Liver (tissue), 9 donors: ENCODE results near the gene DNMBP. TPM values are rescaled to one million over a fixed set of nuclear protein-coding genes. Genes with fewer than 3 reads are reported as not detected.

Experiments
- DNase-seq: peaks from one replicate; pipeline ENCODE4 v3.0.0-alpha.2; 2017; ENCODE audit warnings: low spot score
- H3K27ac ChIP-seq, 2 donors: one replicate each; pipeline ENCODE4 v1.7.0; 2013; ENCODE audit warnings: inconsistent platforms in 2 of 2, low read length in 2 of 2, control low read depth in 1 of 2, low read depth in 1 of 2, mild to moderate bottlenecking in 1 of 2
- H3K27me3 ChIP-seq, 4 donors: one replicate each; pipeline versions ENCODE4 v1.6.1 to v1.7.0; 2013; ENCODE audit warnings: low read length in 3 of 4, inconsistent platforms in 1 of 4, mild to moderate bottlenecking in 1 of 4, moderate library complexity in 1 of 4; ENCODE audit not compliant: control insufficient read depth in 4 of 4, insufficient read depth in 4 of 4
- H3K36me3 ChIP-seq, 4 donors: one replicate each; pipeline versions ENCODE4 v1.6.1 to v1.7.0; 2013; ENCODE audit warnings: low read length in 3 of 4, mild to moderate bottlenecking in 3 of 4, low read depth in 1 of 4, moderate library complexity in 1 of 4; ENCODE audit not compliant: control insufficient read depth in 4 of 4, insufficient read depth in 3 of 4
- H3K4me1 ChIP-seq, 4 donors: one replicate each; pipeline versions ENCODE4 v1.6.1 to v1.7.0; 2013; ENCODE audit warnings: low read length in 3 of 4, mild to moderate bottlenecking in 3 of 4, moderate library complexity in 1 of 4; ENCODE audit not compliant: control insufficient read depth in 4 of 4, insufficient read depth in 4 of 4
- H3K4me3 ChIP-seq, 3 donors: one replicate each; pipeline versions ENCODE4 v1.6.1 to v1.7.0; 2013; ENCODE audit warnings: low read length in 3 of 3, control low read depth in 1 of 3, low read depth in 1 of 3, mild to moderate bottlenecking in 1 of 3
- H3K9ac ChIP-seq, 2 donors: one replicate each; pipeline ENCODE4 v1.7.0; 2013; ENCODE audit warnings: low read length in 2 of 2, mild to moderate bottlenecking in 2 of 2, moderate library complexity in 2 of 2, control low read depth in 1 of 2, low read depth in 1 of 2
- H3K9me3 ChIP-seq, 4 donors: one replicate each; pipeline versions ENCODE4 v1.6.1 to v1.7.0; 2013; ENCODE audit warnings: low read length in 3 of 4; ENCODE audit not compliant: control insufficient read depth in 4 of 4
- EGR1 ChIP-seq, 2 donors: IDR thresholded peaks; 2 replicates each; pipeline ENCODE4 v1.6.1; 2016 to 2018; ENCODE audit warnings: antibody characterized with exemption in 2 of 2, low read depth in 2 of 2
- FOXA1 ChIP-seq: IDR thresholded peaks from 2 replicates; pipeline ENCODE4 v1.6.1; 2016; ENCODE audit warnings: antibody characterized with exemption
- GABPA ChIP-seq, 2 donors: IDR thresholded peaks in 1 of 2; conservative IDR thresholded peaks in 1 of 2; 2 replicates each; pipeline ENCODE4 v1.6.1; 2016; ENCODE audit warnings: antibody characterized with exemption in 2 of 2, mild to moderate bottlenecking in 1 of 2, moderate library complexity in 1 of 2
- HNF4G ChIP-seq: IDR thresholded peaks from 2 replicates; pipeline ENCODE4 v1.6.1; 2016; ENCODE audit warnings: antibody characterized with exemption
- JUND ChIP-seq, 2 donors: IDR thresholded peaks; 2 replicates each; pipeline ENCODE4 v1.6.1; 2016; ENCODE audit warnings: antibody characterized with exemption in 2 of 2
- NR2F2 ChIP-seq: IDR thresholded peaks from 2 replicates; pipeline ENCODE4 v1.6.1; 2016; ENCODE audit warnings: antibody characterized with exemption
- RAD21 ChIP-seq, 2 donors: IDR thresholded peaks; 2 replicates each; pipeline ENCODE4 v1.6.1; 2016; ENCODE audit warnings: antibody characterized with exemption in 2 of 2, mild to moderate bottlenecking in 2 of 2
- RXRA ChIP-seq, 2 donors: IDR thresholded peaks; 2 replicates each; pipeline ENCODE4 v1.6.1; 2017 to 2018; ENCODE audit warnings: antibody characterized with exemption in 2 of 2, mild to moderate bottlenecking in 1 of 2
- SP1 ChIP-seq: IDR thresholded peaks from 2 replicates; pipeline ENCODE4 v1.6.1; 2018; ENCODE audit warnings: antibody characterized with exemption, mild to moderate bottlenecking
- TAF1 ChIP-seq: conservative IDR thresholded peaks from 2 replicates; pipeline ENCODE4 v1.6.1; 2016; ENCODE audit warnings: antibody characterized with exemption, mild to moderate bottlenecking
- YY1 ChIP-seq: IDR thresholded peaks from 2 replicates; pipeline ENCODE4 v1.6.1; 2016; ENCODE audit warnings: antibody characterized with exemption, mild to moderate bottlenecking
- WGBS: extraction: QIAGEN DNeasy Blood & Tissue Kit; methylation state at CpG from one replicate; pipeline ENCODE4 v1.1.7; 2013; 5-methylcytosine and 5-hydroxymethylcytosine counted together
- polyA plus RNA-seq, 2 donors: library from polyadenylated mRNA; stranded (reverse) in 1 of 2; unstranded in 1 of 2; fragments of 200-250 nt in 1 of 2; fragments of >200 nt in 1 of 2; fragmentation: Nextera tagmentation in 1 of 2; extraction: Ambion mirVana in 1 of 2; gene quantifications; one replicate each; pipeline versions ENCODE4 v1.2.1 to v1.2.3, GENCODE V29; 2013 to 2015
- total RNA-seq, 2 donors: library from RNA; depleted of rRNA; stranded (reverse); fragments of >200 nt; gene quantifications; one replicate each; pipeline ENCODE4 v1.2.3, GENCODE V29; 2014
- TF ChIP-seq, protein P1 (sequence below): IDR thresholded peaks from 2 replicates; pipeline ENCODE4 v1.6.1; 2016; ENCODE audit warnings: antibody characterized with exemption
- TF ChIP-seq, protein P2 (sequence below): IDR thresholded peaks from 2 replicates; pipeline ENCODE4 v1.6.1; 2016; ENCODE audit warnings: antibody characterized with exemption
- TF ChIP-seq, protein P3 (sequence below): fragments of 150-350 bp; IDR thresholded peaks from 2 replicates; pipeline ENCODE4 v1.5.1; 2017; ENCODE audit warnings: improper control_type of control experiment, low read depth, low read length; ENCODE audit not compliant: missing input control
- TF ChIP-seq, protein P4 (sequence below): IDR thresholded peaks from 2 replicates; pipeline ENCODE4 v1.6.1; 2016; ENCODE audit warnings: antibody characterized with exemption
- TF ChIP-seq, protein P5 (sequence below): IDR thresholded peaks from 2 replicates; pipeline ENCODE4 v1.6.1; 2016; ENCODE audit warnings: antibody characterized with exemption, mild to moderate bottlenecking
- donor health status: healthy.
- donor health status: healthy.
- donor health status: healthy.
- donor health status: healthy.
- donor health status: healthy.

The DNMBP gene
- total and polyA plus RNA-seq, 4 donors = 3.8 to 12.6 (median 5.3) TPM

DNA sequence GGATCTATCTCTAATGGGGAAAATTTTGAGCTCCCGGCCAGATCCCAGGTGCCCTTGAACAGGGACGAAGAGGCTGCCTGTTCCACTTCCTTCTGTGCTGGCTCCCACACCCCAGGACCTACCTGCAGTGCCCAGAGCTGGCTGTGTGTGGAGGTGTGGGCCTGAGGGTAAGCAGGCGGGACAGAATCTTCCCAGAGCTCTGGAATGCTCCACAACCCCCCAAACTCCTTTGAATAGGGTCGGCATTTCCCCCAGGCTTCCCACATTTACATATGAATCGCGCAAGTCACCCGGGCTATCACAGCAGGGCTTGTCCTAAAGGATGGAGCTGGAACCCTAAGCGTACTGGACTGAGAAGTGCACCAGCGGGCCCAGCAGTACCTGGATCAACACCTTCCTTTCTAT lies 95.9 kb downstream of the DNMBP start:
- no peak overlapping the region for H3K9ac ChIP-seq
- TF ChIP-seq EGR1 (IDR thresholded peaks at IDR 0.05; ENCODE audit: low read depth in 2 of 2) = no peak
- TF ChIP-seq, protein P1, sequence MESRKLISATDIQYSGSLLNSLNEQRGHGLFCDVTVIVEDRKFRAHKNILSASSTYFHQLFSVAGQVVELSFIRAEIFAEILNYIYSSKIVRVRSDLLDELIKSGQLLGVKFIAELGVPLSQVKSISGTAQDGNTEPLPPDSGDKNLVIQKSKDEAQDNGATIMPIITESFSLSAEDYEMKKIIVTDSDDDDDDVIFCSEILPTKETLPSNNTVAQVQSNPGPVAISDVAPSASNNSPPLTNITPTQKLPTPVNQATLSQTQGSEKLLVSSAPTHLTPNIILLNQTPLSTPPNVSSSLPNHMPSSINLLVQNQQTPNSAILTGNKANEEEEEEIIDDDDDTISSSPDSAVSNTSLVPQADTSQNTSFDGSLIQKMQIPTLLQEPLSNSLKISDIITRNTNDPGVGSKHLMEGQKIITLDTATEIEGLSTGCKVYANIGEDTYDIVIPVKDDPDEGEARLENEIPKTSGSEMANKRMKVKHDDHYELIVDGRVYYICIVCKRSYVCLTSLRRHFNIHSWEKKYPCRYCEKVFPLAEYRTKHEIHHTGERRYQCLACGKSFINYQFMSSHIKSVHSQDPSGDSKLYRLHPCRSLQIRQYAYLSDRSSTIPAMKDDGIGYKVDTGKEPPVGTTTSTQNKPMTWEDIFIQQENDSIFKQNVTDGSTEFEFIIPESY = no peak
- no peak for TF ChIP-seq RXRA (IDR thresholded peaks at IDR 0.05)
- no peak for TF ChIP-seq FOXA1
- TF ChIP-seq, protein P2, sequence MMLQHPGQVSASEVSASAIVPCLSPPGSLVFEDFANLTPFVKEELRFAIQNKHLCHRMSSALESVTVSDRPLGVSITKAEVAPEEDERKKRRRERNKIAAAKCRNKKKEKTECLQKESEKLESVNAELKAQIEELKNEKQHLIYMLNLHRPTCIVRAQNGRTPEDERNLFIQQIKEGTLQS = no peak
- no peak for TF ChIP-seq YY1
- no peak for TF ChIP-seq RAD21 (IDR thresholded peaks at IDR 0.05)
- TF ChIP-seq, protein P3, sequence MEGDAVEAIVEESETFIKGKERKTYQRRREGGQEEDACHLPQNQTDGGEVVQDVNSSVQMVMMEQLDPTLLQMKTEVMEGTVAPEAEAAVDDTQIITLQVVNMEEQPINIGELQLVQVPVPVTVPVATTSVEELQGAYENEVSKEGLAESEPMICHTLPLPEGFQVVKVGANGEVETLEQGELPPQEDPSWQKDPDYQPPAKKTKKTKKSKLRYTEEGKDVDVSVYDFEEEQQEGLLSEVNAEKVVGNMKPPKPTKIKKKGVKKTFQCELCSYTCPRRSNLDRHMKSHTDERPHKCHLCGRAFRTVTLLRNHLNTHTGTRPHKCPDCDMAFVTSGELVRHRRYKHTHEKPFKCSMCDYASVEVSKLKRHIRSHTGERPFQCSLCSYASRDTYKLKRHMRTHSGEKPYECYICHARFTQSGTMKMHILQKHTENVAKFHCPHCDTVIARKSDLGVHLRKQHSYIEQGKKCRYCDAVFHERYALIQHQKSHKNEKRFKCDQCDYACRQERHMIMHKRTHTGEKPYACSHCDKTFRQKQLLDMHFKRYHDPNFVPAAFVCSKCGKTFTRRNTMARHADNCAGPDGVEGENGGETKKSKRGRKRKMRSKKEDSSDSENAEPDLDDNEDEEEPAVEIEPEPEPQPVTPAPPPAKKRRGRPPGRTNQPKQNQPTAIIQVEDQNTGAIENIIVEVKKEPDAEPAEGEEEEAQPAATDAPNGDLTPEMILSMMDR = no peak
- TF ChIP-seq, protein P4, sequence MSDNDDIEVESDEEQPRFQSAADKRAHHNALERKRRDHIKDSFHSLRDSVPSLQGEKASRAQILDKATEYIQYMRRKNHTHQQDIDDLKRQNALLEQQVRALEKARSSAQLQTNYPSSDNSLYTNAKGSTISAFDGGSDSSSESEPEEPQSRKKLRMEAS = no peak
- TF ChIP-seq HNF4G = no peak
- TF ChIP-seq, protein P5, sequence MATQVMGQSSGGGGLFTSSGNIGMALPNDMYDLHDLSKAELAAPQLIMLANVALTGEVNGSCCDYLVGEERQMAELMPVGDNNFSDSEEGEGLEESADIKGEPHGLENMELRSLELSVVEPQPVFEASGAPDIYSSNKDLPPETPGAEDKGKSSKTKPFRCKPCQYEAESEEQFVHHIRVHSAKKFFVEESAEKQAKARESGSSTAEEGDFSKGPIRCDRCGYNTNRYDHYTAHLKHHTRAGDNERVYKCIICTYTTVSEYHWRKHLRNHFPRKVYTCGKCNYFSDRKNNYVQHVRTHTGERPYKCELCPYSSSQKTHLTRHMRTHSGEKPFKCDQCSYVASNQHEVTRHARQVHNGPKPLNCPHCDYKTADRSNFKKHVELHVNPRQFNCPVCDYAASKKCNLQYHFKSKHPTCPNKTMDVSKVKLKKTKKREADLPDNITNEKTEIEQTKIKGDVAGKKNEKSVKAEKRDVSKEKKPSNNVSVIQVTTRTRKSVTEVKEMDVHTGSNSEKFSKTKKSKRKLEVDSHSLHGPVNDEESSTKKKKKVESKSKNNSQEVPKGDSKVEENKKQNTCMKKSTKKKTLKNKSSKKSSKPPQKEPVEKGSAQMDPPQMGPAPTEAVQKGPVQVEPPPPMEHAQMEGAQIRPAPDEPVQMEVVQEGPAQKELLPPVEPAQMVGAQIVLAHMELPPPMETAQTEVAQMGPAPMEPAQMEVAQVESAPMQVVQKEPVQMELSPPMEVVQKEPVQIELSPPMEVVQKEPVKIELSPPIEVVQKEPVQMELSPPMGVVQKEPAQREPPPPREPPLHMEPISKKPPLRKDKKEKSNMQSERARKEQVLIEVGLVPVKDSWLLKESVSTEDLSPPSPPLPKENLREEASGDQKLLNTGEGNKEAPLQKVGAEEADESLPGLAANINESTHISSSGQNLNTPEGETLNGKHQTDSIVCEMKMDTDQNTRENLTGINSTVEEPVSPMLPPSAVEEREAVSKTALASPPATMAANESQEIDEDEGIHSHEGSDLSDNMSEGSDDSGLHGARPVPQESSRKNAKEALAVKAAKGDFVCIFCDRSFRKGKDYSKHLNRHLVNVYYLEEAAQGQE = no peak
- TF ChIP-seq NR2F2 = no peak
- no peak for TF ChIP-seq SP1
- TF ChIP-seq TAF1 = no peak
- no peak overlapping the region for H3K4me3 ChIP-seq
- no peaks in the 10 kb centered on the region for H3K9me3 ChIP-seq
- no peak overlapping the region for H3K27ac ChIP-seq
- DNase-seq = no peak
- H3K27me3 ChIP-seq = no peaks in the 10 kb centered on the region
- peaks cover 0 to 8% (median 4%) of the 10 kb centered on the region in 4 donors for H3K4me1 ChIP-seq
- WGBS = 82% methylated on average over 9 of the region's 9 CpGs
- peaks cover 0 to 4% (median 2%) of the 10 kb centered on the region in 4 donors for H3K36me3 ChIP-seq

DNA sequence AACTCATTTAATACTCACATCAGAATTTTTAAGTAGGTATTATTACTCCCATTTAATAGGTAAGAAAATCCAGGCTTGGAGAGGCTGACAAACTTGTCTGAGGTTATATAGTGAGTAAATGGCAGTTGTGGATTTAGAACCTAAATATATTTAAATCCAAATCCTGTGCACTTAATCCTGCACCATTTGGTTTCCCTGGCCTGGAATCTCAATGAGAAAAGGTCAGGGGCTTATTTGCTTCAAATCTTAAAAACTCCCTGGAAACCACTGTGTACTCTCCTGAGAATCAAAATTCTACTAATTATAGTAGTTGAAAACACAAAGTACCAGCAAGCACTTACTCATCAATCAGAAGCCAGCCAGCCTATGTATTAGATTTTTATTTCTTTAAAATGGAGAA lies 97.7 kb downstream of the DNMBP start:
- no peaks in the 10 kb centered on the region for H3K27me3 ChIP-seq
- H3K36me3 ChIP-seq = peaks cover 6 to 22% (median 19%) of the 10 kb centered on the region in 4 donors
- H3K9ac ChIP-seq = no peak overlapping the region
- H3K27ac ChIP-seq = no peak overlapping the region
- H3K4me3 ChIP-seq = no peak overlapping the region
- H3K4me1 ChIP-seq = no peaks in the 10 kb centered on the region
- no peak for DNase-seq
- H3K9me3 ChIP-seq = no peaks in the 10 kb centered on the region
- TF ChIP-seq TAF1 = no peak
- TF ChIP-seq FOXA1 = no peak
- TF ChIP-seq RAD21 (IDR thresholded peaks at IDR 0.05) = no peak
- TF ChIP-seq, protein P5 = no peak
- TF ChIP-seq JUND (IDR thresholded peaks at IDR 0.05) = no peak
- no peak for TF ChIP-seq EGR1 (IDR thresholded peaks at IDR 0.05; ENCODE audit: low read depth in 2 of 2)
- TF ChIP-seq HNF4G = no peak
- TF ChIP-seq, protein P3 = no peak
- no peak for TF ChIP-seq GABPA (IDR thresholded peaks at IDR 0.05 in 1 of 2, conservative IDR thresholded peaks at IDR 0.05 in 1 of 2)
